Osteoblast (primary cell): ENCODE results near the gene DDN. TPM values are rescaled to one million over a fixed set of nuclear protein-coding genes. Genes with fewer than 3 reads are reported as not detected.

Experiments used
- DNase-seq: peaks from one replicate; pipeline ENCODE4 v3.0.0; 2011; ENCODE audit warnings: low spot score, mixed read lengths; ENCODE audit not compliant: insufficient read length; ENCODE audit errors: missing footprints
- H2AFZ ChIP-seq: 2 replicates; pipeline ENCODE4 v1.6.0; 2011; ENCODE audit warnings: mild to moderate bottlenecking, low read length
- H3K27ac ChIP-seq: 2 replicates; pipeline ENCODE4 v1.5.1; 2011; ENCODE audit warnings: mild to moderate bottlenecking, low read depth, low read length, moderate library complexity
- H3K27me3 ChIP-seq: 2 replicates; pipeline ENCODE4 v1.6.0; 2012; ENCODE audit warnings: mild to moderate bottlenecking, control low read depth, inconsistent platforms, low read length, moderate library complexity; ENCODE audit not compliant: insufficient read depth
- H3K36me3 ChIP-seq: 2 replicates; pipeline ENCODE4 v1.5.1; 2011; ENCODE audit warnings: mild to moderate bottlenecking, low read length, control low read depth, moderate library complexity; ENCODE audit not compliant: insufficient read depth
- H3K4me1 ChIP-seq: 2 replicates; pipeline ENCODE4 v1.5.1; 2011; ENCODE audit warnings: mild to moderate bottlenecking, low read length, control low read depth, moderate library complexity; ENCODE audit not compliant: insufficient read depth
- H3K4me2 ChIP-seq: 2 replicates; pipeline ENCODE4 v1.6.0; 2011; ENCODE audit warnings: mild to moderate bottlenecking, low read length; ENCODE audit not compliant: insufficient read depth
- H3K4me3 ChIP-seq: fragments of 200-600 bp; sonication (generic); 3 replicates; pipeline ENCODE4 v1.5.1; 2012; ENCODE audit warnings: mild to moderate bottlenecking, low read length, inconsistent platforms; ENCODE audit not compliant: insufficient read depth
- H3K79me2 ChIP-seq: 2 replicates; pipeline ENCODE4 v1.6.0; 2012; ENCODE audit warnings: mild to moderate bottlenecking, low read length, control low read depth, inconsistent platforms; ENCODE audit not compliant: insufficient read depth
- H3K9me3 ChIP-seq: 2 replicates; pipeline ENCODE4 v1.5.1; 2011; ENCODE audit warnings: low read depth, low read length, control low read depth
- H4K20me1 ChIP-seq: 2 replicates; pipeline ENCODE4 v1.6.0; 2012; ENCODE audit warnings: mild to moderate bottlenecking, low read length, control low read depth; ENCODE audit not compliant: insufficient read depth
- CTCF ChIP-seq: IDR thresholded peaks from 2 replicates; pipeline ENCODE4 v1.5.1; 2011; ENCODE audit warnings: mild to moderate bottlenecking, low read depth, low read length, moderate library complexity; ENCODE audit errors: extremely low read depth
- total RNA-seq: library from RNA; depleted of rRNA; stranded (reverse); fragments of >200 nt; gene quantifications from 2 replicates; pipeline ENCODE4 v1.2.3, GENCODE V29; 2012

DDN gene
- total RNA-seq, 1 donor, result under 0.01 TPM

- Histone ChIP-seq H3K9me3 (no peaks in the 10 kb centered on the region), H3K27ac (no peak overlapping the region), H3K4me2 (peak overlapping the region; percentile 74), H4K20me1 (no peaks in the 10 kb centered on the region), H2AFZ (no peak overlapping the region), H3K36me3 (no peaks in the 10 kb centered on the region), H3K27me3 (peaks cover 40% of the 10 kb centered on the region), H3K79me2 (no peaks in the 10 kb centered on the region), H3K4me1 (peaks cover 17% of the 10 kb centered on the region), H3K4me3 (peak overlapping the region; percentile 54)
- no peak for TF ChIP-seq CTCF
- DNase-seq, result peak; percentile 91
Observed at GRCh38 chr12:48994224-48995085, 4.7 kb downstream of the DDN start.

- peak; percentile 90 for DNase-seq
- Histone ChIP-seq H2AFZ (no peak overlapping the region), H3K4me2 (no peak overlapping the region), H3K4me3 (no peak overlapping the region), H3K9me3 (no peaks in the 10 kb centered on the region), H3K79me2 (no peaks in the 10 kb centered on the region), H3K27ac (no peak overlapping the region), H4K20me1 (no peaks in the 10 kb centered on the region), H3K27me3 (peaks cover 45% of the 10 kb centered on the region), H3K36me3 (no peaks in the 10 kb centered on the region), H3K4me1 (peaks cover 12% of the 10 kb centered on the region)
- no peak for TF ChIP-seq CTCF
Observed at GRCh38 chr12:48993787-48994186, 5.4 kb downstream of the DDN start.

- no peaks in the 10 kb centered on the region for H3K9me3 ChIP-seq
- no peak overlapping the region for H3K4me2 ChIP-seq
- peaks cover 40% of the 10 kb centered on the region for H3K27me3 ChIP-seq
- no peaks in the 10 kb centered on the region for H4K20me1 ChIP-seq
- no peak for DNase-seq
- H3K27ac ChIP-seq, result no peak overlapping the region
- no peaks in the 10 kb centered on the region for H3K79me2 ChIP-seq
- no peak overlapping the region for H2AFZ ChIP-seq
- no peaks in the 10 kb centered on the region for H3K36me3 ChIP-seq
- peaks cover 4% of the 10 kb centered on the region for H3K4me1 ChIP-seq
- no peak for TF ChIP-seq CTCF
- H3K4me3 ChIP-seq, result no peak overlapping the region
Observed at GRCh38 chr12:48991247-48992050, 7.7 kb downstream of the DDN start.

GRCh38 chr12:48990552-48990951, 8.6 kb downstream of the DDN start:
- H4K20me1 ChIP-seq, result no peaks in the 10 kb centered on the region
- no peak for TF ChIP-seq CTCF
- H3K4me2 ChIP-seq, result no peak overlapping the region
- no peak overlapping the region for H2AFZ ChIP-seq
- no peaks in the 10 kb centered on the region for H3K9me3 ChIP-seq
- peaks cover 4% of the 10 kb centered on the region for H3K4me1 ChIP-seq
- no peak overlapping the region for H3K27ac ChIP-seq
- peak; percentile 22 for DNase-seq
- no peak overlapping the region for H3K4me3 ChIP-seq
- H3K27me3 ChIP-seq, result peaks cover 47% of the 10 kb centered on the region
- H3K36me3 ChIP-seq, result no peaks in the 10 kb centered on the region
- no peaks in the 10 kb centered on the region for H3K79me2 ChIP-seq
